MG63 (cell line): ENCODE results near the gene MUSK. TPM values are rescaled to one million over a fixed set of nuclear protein-coding genes. Genes with fewer than 3 reads are reported as not detected.

Source experiments
- DNase-seq: peaks from one replicate; pipeline ENCODE4 v3.0.0-alpha.2; 2020
- H3K27me3 ChIP-seq: fragments of 250-450 bp; sonication (Bioruptor Pico); 2 replicates; pipeline ENCODE4 v1.5.1; 2020; ENCODE audit warnings: mild to moderate bottlenecking, moderate library complexity
- H3K36me3 ChIP-seq: fragments of 250-450 bp; sonication (Bioruptor Pico); 2 replicates; pipeline ENCODE4 v1.5.1; 2020; ENCODE audit warnings: mild to moderate bottlenecking, moderate library complexity
- H3K4me3 ChIP-seq: fragments of 250-450 bp; sonication (Bioruptor Pico); 2 replicates; pipeline ENCODE4 v1.5.1; 2020; ENCODE audit warnings: mild to moderate bottlenecking, moderate library complexity
- H3K9me3 ChIP-seq: fragments of 250-450 bp; sonication (Bioruptor Pico); 2 replicates; pipeline ENCODE4 v1.5.1; 2020; ENCODE audit warnings: mild to moderate bottlenecking, moderate library complexity
- total RNA-seq: library from RNA; depleted of rRNA; stranded (reverse); fragments of >200 nt; shearing (Covaris generic); gene quantifications from 2 replicates; pipeline ENCODE4 v1.2.3, GENCODE V29; 2014; ENCODE audit warnings: low replicate concordance; rRNA removed

The MUSK gene
- total RNA-seq, 1 experiment from 2014 or later: 1.9 TPM

DNA sequence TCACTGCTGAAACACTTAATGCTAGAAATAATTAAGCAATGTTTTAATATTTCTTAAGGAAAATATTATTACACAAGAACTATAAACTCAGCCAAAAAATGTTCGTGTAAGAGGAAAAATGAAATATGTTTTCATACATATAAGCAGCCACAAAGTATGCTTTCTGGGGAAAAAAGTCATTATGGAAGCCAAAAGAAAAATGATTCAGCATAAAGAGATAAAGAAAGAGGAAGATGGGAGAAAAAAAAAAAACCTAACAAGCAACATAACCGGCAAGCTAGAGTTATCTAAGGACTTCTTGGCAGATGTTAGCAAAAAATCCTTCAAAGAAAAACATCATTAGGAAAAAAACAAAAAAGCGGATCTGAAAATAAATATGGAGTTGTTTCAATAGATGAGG, 179.1 kb downstream of the MUSK start:
- H3K4me3 ChIP-seq: no peak overlapping the region
- no peaks in the 10 kb centered on the region for H3K27me3 ChIP-seq
- no peak for DNase-seq
- H3K36me3 ChIP-seq: peaks cover 5% of the 10 kb centered on the region; the same call in 1 of the 2 replicates
- H3K9me3 ChIP-seq: peaks cover 6% of the 10 kb centered on the region; the same call in 1 of the 2 replicates

DNA sequence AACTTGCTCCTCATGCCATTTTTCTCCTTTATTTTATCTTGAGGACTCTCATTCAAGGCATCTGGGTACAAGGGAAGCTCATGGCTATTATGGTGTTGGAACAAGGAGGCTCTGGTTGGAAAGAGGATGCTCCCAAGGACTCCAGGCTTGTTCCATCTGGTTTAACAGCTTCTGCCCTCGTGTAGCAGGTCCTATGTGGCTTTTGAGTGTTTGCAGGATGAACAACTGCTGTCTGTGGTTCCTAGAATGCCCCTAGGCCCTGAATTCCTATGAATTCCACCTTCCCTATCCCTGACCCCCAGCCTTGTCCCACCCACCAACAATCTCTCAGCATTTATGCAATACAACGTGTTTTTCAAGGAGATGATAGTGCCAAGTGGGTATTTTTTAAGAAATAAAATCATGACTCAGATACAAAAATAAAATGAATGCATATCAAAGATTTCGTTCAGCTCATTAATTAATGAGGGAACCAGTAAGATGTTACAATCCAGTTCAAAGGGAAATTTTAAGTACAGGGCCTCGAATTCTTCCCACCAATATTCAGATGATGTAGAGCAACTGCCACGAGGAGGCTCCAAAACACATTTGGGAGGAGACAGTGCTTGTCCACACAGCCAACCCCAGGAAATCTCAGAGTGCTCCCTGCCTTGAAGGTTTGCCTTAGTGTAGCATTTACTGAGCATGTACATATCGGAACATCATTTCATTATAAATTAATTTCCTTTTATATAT, 182.0 kb downstream of the MUSK start:
- Histone ChIP-seq H3K9me3 (peaks cover 18% of the 10 kb centered on the region), H3K4me3 (no peak overlapping the region), H3K36me3 (peaks cover 5% of the 10 kb centered on the region; the same call in 1 of the 2 replicates), H3K27me3 (no peaks in the 10 kb centered on the region)
- no peak for DNase-seq

Other genes starting within 250 kb of the MUSK start
- 38.1 and 40.0 TPM in 2 replicates for gene SVEP1, start 89.0 kb upstream of the MUSK start, total RNA-seq